ENCODE data around the gene PCSK5. TPM values are rescaled to one million over a fixed set of nuclear protein-coding genes. Genes with fewer than 3 reads are reported as not detected.
"Not testable (repeated sequence)": the region's sequence is repeated elsewhere in the genome, so short reads cannot be mapped to it uniquely, and the experiment has no call there.

Gene PCSK5
- total and polyA plus RNA-seq, 7 experiments from 2014 or later: 5.2 to 35.0 (median 19.1) TPM

DNA sequence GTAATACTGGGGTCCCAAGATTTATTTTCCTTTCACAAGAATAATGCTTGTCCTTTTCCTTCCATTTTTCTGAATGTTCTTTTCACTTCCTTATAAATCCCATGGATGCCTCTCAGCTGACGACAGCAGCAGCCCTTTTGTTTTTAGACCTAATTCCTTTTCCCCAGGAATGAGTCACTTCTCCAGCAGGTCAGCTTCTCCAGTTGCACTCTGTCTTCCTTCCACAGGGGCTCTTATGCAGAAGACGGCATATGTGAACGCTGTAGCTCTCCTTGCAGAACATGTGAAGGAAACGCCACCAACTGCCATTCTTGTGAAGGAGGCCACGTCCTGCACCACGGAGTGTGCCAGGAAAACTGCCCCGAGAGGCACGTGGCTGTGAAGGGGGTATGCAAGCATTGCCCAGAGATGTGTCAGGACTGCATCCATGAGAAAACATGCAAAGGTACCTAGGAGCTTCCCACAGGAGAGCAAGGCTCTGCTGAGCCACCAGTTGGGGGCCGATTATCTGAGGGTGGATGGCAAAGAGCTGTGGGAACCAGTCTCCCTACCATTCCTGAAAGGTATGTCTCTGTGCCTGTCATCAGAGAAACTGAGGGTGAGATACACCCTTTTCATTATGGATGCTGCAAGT is 430.8 kb downstream of the PCSK5 start:
- Histone ChIP-seq H3K9me3 (ENCODE audit: control insufficient read depth in 2 of 3, low read length in 3 of 3) (no peaks in the 10 kb centered on the region), H3K4me3 (ENCODE audit: low read length) (no peak overlapping the region), H3K27me3 (ENCODE audit: control insufficient read depth in 2 of 2, insufficient read depth in 2 of 2, low read length in 2 of 2) (no peaks in the 10 kb centered on the region), H3K36me3 (ENCODE audit: control insufficient read depth in 2 of 3, insufficient read depth in 3 of 3, low read length in 3 of 3) (no peaks in the 10 kb centered on the region), H3K4me1 (ENCODE audit: control insufficient read depth in 2 of 2, insufficient read depth in 2 of 2, low read length in 2 of 2) (no peaks in the 10 kb centered on the region), H3K27ac (ENCODE audit: low read depth, low read length) (no peak overlapping the region)
- ChIA-PET CTCF (interaction anchor here (1.1 kb wide), 1 partner anchor 808 kb away, joined by 3 read pairs; no protein-coding TSS in a partner anchor), POLR2A (no interaction called here)
- H3K27ac Mint-ChIP-seq: no peak overlapping the region
- peaks cover 0 to 2% (median 0%) of the 10 kb centered on the region in 11 donors for H3K9me3 Mint-ChIP-seq
- no peak overlapping the region for H3K4me3 Mint-ChIP-seq
- H3K36me3 Mint-ChIP-seq: no peaks in the 10 kb centered on the region
- H3K27me3 Mint-ChIP-seq: peaks cover 0 to 22% (median 9%) of the 10 kb centered on the region in 5 donors
- DNase-seq: no peak
- no peak for ATAC-seq
- no peaks in the 10 kb centered on the region for H3K4me1 Mint-ChIP-seq
- intact Hi-C loops (cut with micrococcal nuclease): no loop called here

DNA sequence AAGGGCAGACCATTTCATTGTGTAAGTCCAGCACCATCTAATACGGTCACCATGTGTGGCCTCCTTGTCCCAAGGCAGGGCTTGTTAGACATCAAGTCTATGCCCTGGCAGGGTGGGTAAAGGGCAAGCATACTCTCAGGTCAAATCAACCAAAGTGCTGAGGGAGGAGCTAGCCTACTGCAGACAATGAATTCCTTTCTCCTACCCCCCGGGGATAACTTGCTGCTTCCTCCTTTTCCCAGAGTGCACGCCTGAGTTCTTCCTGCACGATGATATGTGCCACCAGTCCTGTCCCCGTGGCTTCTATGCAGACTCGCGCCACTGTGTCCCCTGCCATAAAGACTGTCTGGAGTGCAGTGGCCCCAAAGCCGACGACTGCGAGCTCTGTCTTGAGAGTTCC is 432.3 kb downstream of the PCSK5 start:
- ATAC-seq (no peak), DNase-seq (no peak)
- H3K4me3 ChIP-seq (ENCODE audit: low read length): no peak overlapping the region
- Mint-ChIP-seq H3K4me1 (no peaks in the 10 kb centered on the region), H3K36me3 (no peaks in the 10 kb centered on the region), H3K4me3 (no peak overlapping the region), H3K9me3 (peaks cover 0 to 2% (median 0%) of the 10 kb centered on the region in 11 donors), H3K27me3 (peaks cover 0 to 22% (median 13%) of the 10 kb centered on the region in 5 donors), H3K27ac (no peak overlapping the region)
- no peaks in the 10 kb centered on the region for H3K9me3 ChIP-seq (ENCODE audit: control insufficient read depth in 2 of 3, low read length in 3 of 3)
- no peaks in the 10 kb centered on the region for H3K4me1 ChIP-seq (ENCODE audit: control insufficient read depth in 2 of 2, insufficient read depth in 2 of 2, low read length in 2 of 2)
- intact Hi-C loops (cut with micrococcal nuclease): no loop called here
- no peak overlapping the region for H3K27ac ChIP-seq (ENCODE audit: low read depth, low read length)
- H3K36me3 ChIP-seq (ENCODE audit: control insufficient read depth in 2 of 3, insufficient read depth in 3 of 3, low read length in 3 of 3): no peaks in the 10 kb centered on the region
- POLR2A ChIA-PET: no interaction called here
- no peaks in the 10 kb centered on the region for H3K27me3 ChIP-seq (ENCODE audit: control insufficient read depth in 2 of 2, insufficient read depth in 2 of 2, low read length in 2 of 2)
- CTCF ChIA-PET: no interaction called here

DNA sequence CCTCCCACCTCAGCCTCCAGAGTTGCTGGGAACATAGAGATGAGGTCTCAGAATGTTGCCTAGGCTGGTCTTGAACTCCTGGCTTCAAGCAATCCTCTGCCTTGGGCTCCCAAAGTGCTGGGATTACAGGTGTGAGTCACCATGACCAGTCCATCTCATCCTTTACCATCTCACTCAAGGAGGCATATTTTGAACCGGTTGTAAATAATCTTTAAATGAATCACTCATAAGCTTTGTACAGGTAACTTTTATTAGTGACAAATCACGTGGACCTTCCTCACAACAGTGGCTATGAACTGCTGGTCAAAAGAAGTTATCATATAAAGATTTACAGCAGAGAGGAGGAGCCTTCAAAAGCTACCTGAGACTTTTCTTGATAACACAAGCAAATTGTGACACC is 433.0 kb downstream of the PCSK5 start:
- peaks cover 0 to 26% (median 17%) of the 10 kb centered on the region in 5 donors for H3K27me3 Mint-ChIP-seq
- Histone ChIP-seq H3K27me3 (ENCODE audit: control insufficient read depth in 2 of 2, insufficient read depth in 2 of 2, low read length in 2 of 2) (no peaks in the 10 kb centered on the region), H3K9me3 (ENCODE audit: control insufficient read depth in 2 of 3, low read length in 3 of 3) (no peaks in the 10 kb centered on the region), H3K36me3 (ENCODE audit: control insufficient read depth in 2 of 3, insufficient read depth in 3 of 3, low read length in 3 of 3) (no peaks in the 10 kb centered on the region), H3K4me3 (ENCODE audit: low read length) (no peak overlapping the region), H3K27ac (ENCODE audit: low read depth, low read length) (no peak overlapping the region), H3K4me1 (ENCODE audit: control insufficient read depth in 2 of 2, insufficient read depth in 2 of 2, low read length in 2 of 2) (no peaks in the 10 kb centered on the region)
- H3K27ac Mint-ChIP-seq: no peak overlapping the region
- intact Hi-C loops (cut with micrococcal nuclease): no loop called here
- no peaks in the 10 kb centered on the region for H3K4me1 Mint-ChIP-seq
- ChIA-PET POLR2A (no interaction called here), CTCF (no interaction called here)
- H3K9me3 Mint-ChIP-seq: peaks cover 0 to 2% (median 0%) of the 10 kb centered on the region in 11 donors
- no peaks in the 10 kb centered on the region for H3K36me3 Mint-ChIP-seq
- no peak for ATAC-seq
- no peak for DNase-seq
- no peak overlapping the region for H3K4me3 Mint-ChIP-seq

DNA sequence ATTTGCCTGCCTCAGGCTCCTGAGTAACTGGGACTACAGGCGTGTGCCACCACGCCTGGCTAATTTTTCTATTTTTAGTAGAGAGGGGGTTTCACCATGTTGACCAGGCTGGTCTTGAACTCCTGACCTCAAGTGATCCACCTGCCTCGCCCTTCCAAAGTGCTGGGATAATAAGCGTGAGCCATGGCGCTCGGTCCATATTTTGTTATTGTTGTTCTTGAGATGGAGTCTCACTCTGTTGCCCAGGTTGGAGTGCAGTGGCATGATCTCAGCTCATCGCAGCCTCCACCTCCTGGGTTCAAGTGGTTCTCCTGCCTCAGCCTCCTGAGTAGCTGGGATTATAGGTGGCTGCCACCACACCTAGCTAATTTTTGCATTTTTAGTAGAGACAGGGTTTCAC is 433.6 kb downstream of the PCSK5 start:
- intact Hi-C loops (cut with micrococcal nuclease); H3K36me3 Mint-ChIP-seq; H3K9me3 ChIP-seq (ENCODE audit: control insufficient read depth in 2 of 3, low read length in 3 of 3); ATAC-seq; POLR2A ChIA-PET; H3K27me3 ChIP-seq (ENCODE audit: control insufficient read depth in 2 of 2, insufficient read depth in 2 of 2, low read length in 2 of 2); DNase-seq; H3K4me3 Mint-ChIP-seq; H3K4me1 Mint-ChIP-seq; H3K36me3 ChIP-seq (ENCODE audit: control insufficient read depth in 2 of 3, insufficient read depth in 3 of 3, low read length in 3 of 3); H3K9me3 Mint-ChIP-seq; CTCF ChIA-PET; H3K27ac Mint-ChIP-seq; H3K4me3 ChIP-seq (ENCODE audit: low read length); H3K27ac ChIP-seq (ENCODE audit: low read depth, low read length); H3K4me1 ChIP-seq (ENCODE audit: control insufficient read depth in 2 of 2, insufficient read depth in 2 of 2, low read length in 2 of 2): not testable (repeated sequence)
- H3K27me3 Mint-ChIP-seq: peaks cover 0 to 27% (median 19%) of the 10 kb centered on the region in 5 donors

DNA sequence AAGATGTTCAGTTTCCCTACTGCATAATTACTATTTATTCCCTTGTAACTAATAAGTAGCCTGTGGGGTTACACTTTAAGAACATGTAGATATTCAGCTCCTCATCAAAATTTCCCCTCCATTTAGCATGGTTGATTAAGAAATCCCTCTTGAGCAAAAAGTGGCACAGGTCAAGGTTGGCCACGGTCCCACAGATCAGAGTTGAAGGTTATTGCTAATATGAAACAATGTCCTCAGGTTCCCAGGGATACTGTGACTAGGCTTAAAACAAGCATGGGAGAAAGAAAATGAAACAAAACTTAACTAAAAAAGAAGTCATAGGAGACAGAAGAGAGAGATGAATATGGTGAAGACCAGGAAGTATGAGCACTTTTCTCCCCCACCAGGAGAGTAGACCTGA is 439.6 kb downstream of the PCSK5 start:
- intact Hi-C loops (cut with micrococcal nuclease): no loop called here
- Mint-ChIP-seq H3K4me1 (no peaks in the 10 kb centered on the region), H3K4me3 (no peak overlapping the region), H3K9me3 (peaks cover 0 to 2% (median 0%) of the 10 kb centered on the region in 11 donors), H3K27me3 (peaks cover 2 to 28% (median 17%) of the 10 kb centered on the region in 5 donors), H3K36me3 (no peaks in the 10 kb centered on the region), H3K27ac (no peak overlapping the region)
- DNase-seq (no peak), ATAC-seq (no peak)
- Histone ChIP-seq H3K9me3 (ENCODE audit: control insufficient read depth in 2 of 3, low read length in 3 of 3) (no peaks in the 10 kb centered on the region), H3K36me3 (ENCODE audit: control insufficient read depth in 2 of 3, insufficient read depth in 3 of 3, low read length in 3 of 3) (no peaks in the 10 kb centered on the region), H3K27ac (ENCODE audit: low read depth, low read length) (no peak overlapping the region), H3K27me3 (ENCODE audit: control insufficient read depth in 2 of 2, insufficient read depth in 2 of 2, low read length in 2 of 2) (no peaks in the 10 kb centered on the region), H3K4me1 (ENCODE audit: control insufficient read depth in 2 of 2, insufficient read depth in 2 of 2, low read length in 2 of 2) (no peaks in the 10 kb centered on the region), H3K4me3 (ENCODE audit: low read length) (no peak overlapping the region)
- ChIA-PET POLR2A (no interaction called here), CTCF (no interaction called here)

DNA sequence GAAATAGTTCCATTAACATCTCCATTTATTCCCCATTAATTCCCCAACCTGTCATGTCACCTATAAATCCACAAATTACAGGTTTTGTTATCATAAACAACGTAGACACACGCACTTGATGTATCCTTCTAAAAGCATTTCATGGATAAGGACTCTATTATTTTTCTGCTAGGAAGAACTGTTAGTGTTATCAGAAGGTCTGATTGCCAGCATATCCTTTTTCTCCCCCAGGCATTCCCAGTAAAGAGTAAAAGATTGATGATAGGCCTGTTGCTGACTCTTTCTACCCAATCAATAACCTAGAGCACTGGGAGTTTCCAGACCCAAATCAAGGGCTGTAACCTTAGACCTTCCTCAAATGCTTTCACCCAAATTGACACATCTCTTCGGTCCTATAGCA is 442.9 kb downstream of the PCSK5 start:
- peaks cover 3 to 25% (median 17%) of the 10 kb centered on the region in 5 donors for H3K27me3 Mint-ChIP-seq
- no peak for ATAC-seq
- H3K9me3 Mint-ChIP-seq: peaks cover 0 to 2% (median 0%) of the 10 kb centered on the region in 11 donors

DNA sequence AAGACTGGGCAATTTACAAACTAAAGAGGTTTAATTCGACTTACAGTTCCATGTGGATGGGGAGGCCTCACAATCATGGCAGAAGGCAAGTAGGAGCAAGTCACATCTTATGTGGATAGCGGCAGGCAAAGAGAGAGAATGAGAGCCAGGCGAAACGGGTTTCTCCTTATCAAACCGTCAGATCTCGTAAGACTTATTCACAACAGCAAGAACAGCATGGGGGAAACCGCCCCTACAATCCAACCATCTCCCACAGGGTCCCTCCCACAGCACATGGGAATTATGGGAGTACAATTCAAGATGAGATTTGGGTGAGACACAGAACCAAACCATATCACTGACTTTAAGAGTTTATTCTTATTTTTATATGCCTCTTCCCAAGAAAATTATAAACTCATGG is 443.5 kb downstream of the PCSK5 start:
- ChIA-PET CTCF (no interaction called here), POLR2A (no interaction called here)
- DNase-seq (no peak), ATAC-seq (no peak)
- H3K4me1 ChIP-seq (ENCODE audit: control insufficient read depth in 2 of 2, insufficient read depth in 2 of 2, low read length in 2 of 2): no peaks in the 10 kb centered on the region
- H3K36me3 ChIP-seq (ENCODE audit: control insufficient read depth in 2 of 3, insufficient read depth in 3 of 3, low read length in 3 of 3): no peaks in the 10 kb centered on the region
- H3K4me3 ChIP-seq (ENCODE audit: low read length): no peak overlapping the region
- intact Hi-C loops (cut with micrococcal nuclease): no loop called here
- H3K27me3 ChIP-seq (ENCODE audit: control insufficient read depth in 2 of 2, insufficient read depth in 2 of 2, low read length in 2 of 2): no peaks in the 10 kb centered on the region
- no peaks in the 10 kb centered on the region for H3K9me3 ChIP-seq (ENCODE audit: control insufficient read depth in 2 of 3, low read length in 3 of 3)
- no peak overlapping the region for H3K27ac ChIP-seq (ENCODE audit: low read depth, low read length)
- no peaks in the 10 kb centered on the region for H3K4me1 Mint-ChIP-seq
- H3K27me3 Mint-ChIP-seq: peaks cover 3 to 28% (median 19%) of the 10 kb centered on the region in 5 donors
- H3K36me3 Mint-ChIP-seq: no peaks in the 10 kb centered on the region
- H3K9me3 Mint-ChIP-seq: peaks cover 0 to 2% (median 0%) of the 10 kb centered on the region in 11 donors
- H3K27ac Mint-ChIP-seq: no peak overlapping the region
- no peak overlapping the region for H3K4me3 Mint-ChIP-seq

More for the DNA sequence above, 442.9 kb downstream of the PCSK5 start:
- intact Hi-C loops (cut with micrococcal nuclease): no loop called here
- Histone ChIP-seq H3K4me1 (ENCODE audit: control insufficient read depth in 2 of 2, insufficient read depth in 2 of 2, low read length in 2 of 2) (no peaks in the 10 kb centered on the region), H3K27ac (ENCODE audit: low read depth, low read length) (no peak overlapping the region), H3K36me3 (ENCODE audit: control insufficient read depth in 2 of 3, insufficient read depth in 3 of 3, low read length in 3 of 3) (no peaks in the 10 kb centered on the region), H3K9me3 (ENCODE audit: control insufficient read depth in 2 of 3, low read length in 3 of 3) (no peaks in the 10 kb centered on the region), H3K27me3 (ENCODE audit: control insufficient read depth in 2 of 2, insufficient read depth in 2 of 2, low read length in 2 of 2) (no peaks in the 10 kb centered on the region), H3K4me3 (ENCODE audit: low read length) (no peak overlapping the region)
- Mint-ChIP-seq H3K27ac (no peak overlapping the region), H3K36me3 (no peaks in the 10 kb centered on the region), H3K4me1 (no peaks in the 10 kb centered on the region), H3K4me3 (no peak overlapping the region)
- CTCF ChIA-PET: no interaction called here
- POLR2A ChIA-PET: no interaction called here
- DNase-seq: no peak

Data from naive thymus-derived CD4-positive, alpha-beta T cell (primary cell).